CD4-positive, alpha-beta T cell treated with Interleukin-15 for 1 hour (primary cell): ENCODE data around the gene TWNK.
A peak's percentile ranks its signal among the peaks of the same experiment; 100 is the strongest.

Experiments
- DNase-seq: peaks from one replicate; pipeline ENCODE4 v3.0.0-alpha.2; 2020

TWNK gene

GRCh38 chr10:101013365-101013825, 26.1 kb downstream of the TWNK start:
- no peak for DNase-seq

- DNase-seq, result peak; percentile 63
Measured at GRCh38 chr10:101014230-101014884, 27.0 kb downstream of the TWNK start.

- DNase-seq, result no peak
Measured at GRCh38 chr10:101014966-101015581, 27.7 kb downstream of the TWNK start.

- no peak for DNase-seq
Measured at GRCh38 chr10:101015582-101015973, 28.2 kb downstream of the TWNK start.

GRCh38 chr10:101016814-101017213, 29.5 kb downstream of the TWNK start:
- DNase-seq, result no peak

GRCh38 chr10:101018118-101018599, 30.8 kb downstream of the TWNK start:
- DNase-seq, result peak; percentile 30

GRCh38 chr10:101018600-101019439, 31.5 kb downstream of the TWNK start:
- DNase-seq, result peak; percentile 66

- DNase-seq, result no peak
Measured at GRCh38 chr10:101019440-101019703, 32.0 kb downstream of the TWNK start.

GRCh38 chr10:101020427-101021075, 33.2 kb downstream of the TWNK start:
- DNase-seq, result no peak

GRCh38 chr10:101021239-101021638, 33.9 kb downstream of the TWNK start:
- no peak for DNase-seq

- DNase-seq, result no peak
Measured at GRCh38 chr10:101021692-101022251, 34.4 kb downstream of the TWNK start.

GRCh38 chr10:101022967-101023705, 35.8 kb downstream of the TWNK start:
- no peak for DNase-seq

GRCh38 chr10:101027106-101027720, 39.9 kb downstream of the TWNK start:
- no peak for DNase-seq

- no peak for DNase-seq
Measured at GRCh38 chr10:101028446-101029337, 41.3 kb downstream of the TWNK start.

- no peak for DNase-seq
Measured at GRCh38 chr10:101029520-101030295, 42.4 kb downstream of the TWNK start.

GRCh38 chr10:101030496-101031127, 43.3 kb downstream of the TWNK start:
- no peak for DNase-seq

GRCh38 chr10:101031128-101031795, 43.9 kb downstream of the TWNK start, which contains the start of the genes PDZD7 and SFXN3:
Gene PDZD7, minus strand, starts transcription at chr10:101031129. Its CDS starts 910 bp downstream, at chr10:101030219.
Gene SFXN3, plus strand, starts transcription at chr10:101031234. Its CDS starts 3,461 bp downstream, at chr10:101034695.
- peak; percentile 94 for DNase-seq
